NAMALWA (cell line): ENCODE data around the gene IGSF5.
"Not testable (repeated sequence)": the region's sequence is repeated elsewhere in the genome, so short reads cannot be mapped to it uniquely, and the experiment has no call there.

Experiments used
- DNase-seq: peaks from one replicate; pipeline ENCODE4 v3.0.0-alpha.2; 2015; ENCODE audit warnings: low spot score

The IGSF5 gene

GRCh38 chr21:39738566-39738965 lies 6.4 kb upstream of the IGSF5 start:
- DNase-seq = no peak

DNA sequence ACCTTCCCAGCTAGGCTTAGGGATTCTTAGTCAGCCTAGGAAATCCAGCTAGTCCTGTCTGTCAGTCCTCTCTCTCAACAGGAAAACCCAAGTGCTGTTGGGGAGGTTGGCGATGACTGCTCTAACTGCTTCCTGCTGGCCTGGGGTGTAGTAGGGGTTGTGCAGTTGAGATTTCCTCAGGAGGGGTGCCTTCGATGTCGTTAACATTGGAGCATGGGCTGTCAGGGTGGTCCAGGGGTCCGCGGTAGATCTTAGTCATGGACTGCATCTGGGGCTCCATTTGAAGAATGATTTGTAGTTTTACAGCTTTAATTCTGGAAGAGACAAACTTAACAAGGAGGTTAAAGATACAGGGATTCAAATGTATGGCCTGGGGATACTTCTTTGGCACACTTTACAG lies 5.5 kb upstream of the IGSF5 start:
- not testable (repeated sequence) for DNase-seq

GRCh38 chr21:39742561-39742960 lies 2.4 kb upstream of the IGSF5 start:
- not testable (repeated sequence) for DNase-seq

DNA sequence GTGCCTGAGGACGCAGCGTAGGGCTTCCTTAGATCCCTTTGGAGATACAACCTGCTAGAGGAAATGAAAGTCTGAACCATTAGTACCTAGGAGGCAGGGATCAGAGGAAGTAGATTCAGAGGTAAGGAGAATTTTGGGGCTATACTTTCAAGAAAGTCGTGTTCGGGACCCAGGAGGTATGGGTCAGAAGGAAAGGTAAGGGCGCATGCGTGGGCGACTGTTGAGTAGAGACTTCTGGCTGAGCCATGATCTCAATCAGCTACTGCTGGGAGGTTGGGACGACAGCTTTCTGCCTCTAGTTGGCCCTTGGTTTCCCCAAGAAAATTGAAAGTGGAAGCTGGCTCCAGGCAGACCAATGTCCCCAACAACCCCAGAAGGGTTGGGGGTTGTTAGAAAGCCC lies 349 bp downstream of the IGSF5 start:
- not testable (repeated sequence) for DNase-seq

DNA sequence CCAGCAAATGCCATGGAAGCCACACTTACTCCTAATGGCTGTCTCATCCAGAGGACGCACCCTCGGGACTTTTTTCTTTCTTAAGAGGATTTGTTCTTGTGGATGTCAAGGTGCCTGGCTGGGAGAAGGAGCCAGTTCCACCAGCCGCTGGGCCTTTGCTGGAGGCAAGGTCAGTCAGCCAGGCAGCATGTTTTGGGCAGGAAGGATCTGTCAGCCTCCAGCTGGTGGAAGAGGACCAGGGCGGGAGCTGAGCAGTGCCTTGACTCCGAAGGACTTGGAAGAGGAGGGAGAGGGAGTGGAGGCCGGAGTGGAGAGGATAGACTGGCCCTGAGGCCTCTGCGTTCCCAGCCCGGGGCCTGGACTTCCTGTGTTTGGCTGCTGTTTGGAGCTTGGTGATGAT lies 5.7 kb downstream of the IGSF5 start:
- no peak for DNase-seq

- DNase-seq = no peak
These were observed 9.8 kb downstream of the IGSF5 start for GRCh38 chr21:39754811-39755210.

DNA sequence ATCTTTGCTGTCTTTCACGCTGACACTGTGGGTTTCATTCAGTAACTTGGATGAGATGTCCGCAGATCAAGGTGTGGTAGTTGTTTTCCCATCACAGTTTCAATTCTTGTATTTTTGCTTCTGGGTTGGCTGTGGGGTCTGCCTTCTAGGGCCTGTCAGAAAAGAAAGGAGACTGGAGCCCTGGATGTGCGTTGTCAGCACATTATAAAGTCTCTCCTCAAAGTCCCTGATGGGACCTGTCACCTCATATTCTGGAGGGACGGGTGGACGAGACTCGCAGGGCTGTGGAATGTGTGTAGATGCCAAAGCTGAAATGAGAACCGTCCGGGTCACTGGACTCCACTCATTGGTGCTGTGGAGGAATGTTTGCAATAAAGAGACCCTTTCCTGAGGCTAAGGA lies 11.3 kb downstream of the IGSF5 start:
- DNase-seq = no peak

GRCh38 chr21:39763272-39763970 lies 18.4 kb downstream of the IGSF5 start:
- no peak for DNase-seq

- DNase-seq = no peak
These were observed 29.2 kb downstream of the IGSF5 start for GRCh38 chr21:39774227-39774626.

- DNase-seq = no peak
These were observed 30.8 kb downstream of the IGSF5 start for GRCh38 chr21:39775816-39776215.

DNA sequence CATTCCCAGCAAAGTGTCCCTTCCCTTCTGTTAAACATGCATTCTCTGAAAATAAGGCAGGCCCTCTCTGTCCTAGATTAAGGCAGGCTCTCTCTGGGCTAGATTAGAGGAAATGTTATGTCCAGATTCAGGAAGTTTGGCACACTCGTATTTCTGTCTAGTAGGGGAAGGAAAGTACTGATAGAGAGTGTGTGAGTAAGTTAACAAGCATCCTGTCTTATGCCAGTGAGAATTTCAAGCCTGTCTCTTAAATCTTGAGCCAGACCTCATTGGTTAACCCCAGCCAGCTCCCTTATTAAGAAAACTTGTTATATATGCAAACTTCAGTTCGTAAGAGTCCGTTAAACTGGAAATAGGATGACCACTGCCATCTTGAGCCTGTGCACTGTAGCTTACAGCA lies 31.6 kb downstream of the IGSF5 start:
- no peak for DNase-seq

DNA sequence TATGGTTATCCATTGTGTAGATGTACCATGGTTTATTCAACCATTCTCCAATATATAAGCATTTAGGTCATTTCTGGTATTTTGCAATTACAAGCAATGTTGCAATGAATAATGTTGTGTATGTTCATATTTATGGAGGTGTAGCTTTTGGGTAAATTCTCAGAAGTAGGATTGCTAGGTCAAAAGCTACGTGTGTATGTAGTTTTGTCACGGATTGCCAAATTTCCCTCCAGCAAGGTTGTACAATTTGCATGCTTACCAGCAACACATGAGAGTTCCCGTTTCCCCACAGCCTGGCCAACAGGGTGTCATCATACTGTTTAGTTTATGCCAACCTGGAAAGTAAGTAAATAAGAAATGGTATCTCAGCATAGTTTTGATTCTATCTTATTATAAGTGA lies 36.3 kb downstream of the IGSF5 start:
- DNase-seq = no peak

DNA sequence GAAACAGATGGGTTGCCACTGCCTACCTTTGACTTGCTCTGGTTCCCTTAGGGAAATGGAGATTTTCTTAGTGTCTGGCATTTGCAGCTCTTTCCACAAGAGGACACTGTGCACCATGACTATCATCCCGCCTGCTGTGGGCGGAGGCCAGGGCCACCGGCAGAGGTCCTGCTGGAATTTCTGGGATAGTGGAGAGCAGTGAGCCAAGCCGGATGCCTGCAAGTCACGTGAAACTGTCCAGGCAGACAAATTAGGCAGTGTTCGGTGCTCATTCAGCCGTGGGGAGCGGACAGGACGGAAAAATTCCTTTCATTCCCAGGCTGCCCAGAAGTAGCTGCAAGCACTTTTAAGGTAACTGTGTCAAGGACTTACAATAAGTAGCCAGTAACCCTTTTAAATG lies 43.4 kb downstream of the IGSF5 start:
- DNase-seq = no peak

- DNase-seq = no peak
These were observed 51.5 kb downstream of the IGSF5 start for GRCh38 chr21:39796466-39796865.

DNA sequence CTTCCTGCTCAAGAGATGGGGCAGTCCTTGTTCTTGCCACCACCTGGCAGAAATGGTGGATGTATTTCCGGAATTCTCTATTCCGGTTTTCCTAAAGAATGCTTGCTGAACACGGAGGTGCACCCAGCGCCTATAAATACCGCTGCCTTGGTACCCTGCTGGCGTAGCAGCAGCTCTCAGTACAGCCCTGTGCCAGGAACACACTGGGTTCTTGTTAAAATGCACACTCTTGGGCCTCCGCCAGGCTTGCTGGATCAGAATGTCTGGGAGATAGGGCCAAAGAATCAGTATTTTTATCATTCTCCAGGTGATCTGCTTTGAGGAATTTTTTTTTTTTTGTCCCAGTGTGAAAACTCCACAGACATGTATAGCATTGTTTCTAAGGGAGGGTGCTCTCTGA lies 54.2 kb downstream of the IGSF5 start:
- DNase-seq = no peak

DNA sequence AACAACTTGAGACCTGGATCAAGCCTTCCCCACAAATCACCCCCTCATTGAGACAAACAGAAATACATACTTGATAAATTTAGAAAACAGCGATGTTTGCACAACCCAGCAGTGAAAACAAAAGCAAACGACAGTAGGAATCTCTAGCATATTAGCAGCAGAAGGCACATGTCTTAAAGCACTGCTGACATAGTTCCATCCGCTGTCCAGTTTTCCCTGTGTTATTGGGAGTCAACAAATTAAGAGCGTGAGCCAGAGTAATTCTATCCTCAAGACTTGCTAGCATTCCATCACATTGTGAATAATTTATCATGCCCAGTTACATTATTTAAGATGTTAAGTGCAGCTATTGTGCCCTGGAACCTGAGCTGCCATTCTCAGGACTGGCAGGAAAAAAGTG lies 55.3 kb downstream of the IGSF5 start:
- DNase-seq = no peak

- no peak for DNase-seq
These were observed 57.2 kb downstream of the IGSF5 start for GRCh38 chr21:39802217-39802616.

DNA sequence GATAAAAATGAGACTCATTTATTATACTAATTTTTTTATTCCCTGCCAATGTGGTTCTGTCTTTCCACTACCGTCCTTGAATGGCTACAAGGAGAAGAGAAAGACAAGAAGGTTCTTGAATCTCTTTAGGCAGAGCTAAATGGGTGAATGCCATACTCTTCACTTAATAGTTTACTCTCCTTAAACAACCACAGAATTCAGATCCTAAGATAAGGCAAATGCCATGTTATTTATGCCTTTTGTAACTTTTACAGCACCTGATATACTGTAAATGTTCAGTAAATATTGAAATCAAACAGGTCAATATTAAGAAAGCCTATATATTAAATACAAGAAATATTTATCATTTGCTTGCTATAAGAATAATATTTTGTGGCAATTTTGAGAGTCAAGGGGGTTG lies 58.4 kb downstream of the IGSF5 start:
- DNase-seq = no peak

- no peak for DNase-seq
These were observed 59.3 kb downstream of the IGSF5 start for GRCh38 chr21:39804240-39804639.

- no peak for DNase-seq
These were observed 61.0 kb downstream of the IGSF5 start for GRCh38 chr21:39805983-39806382.

DNA sequence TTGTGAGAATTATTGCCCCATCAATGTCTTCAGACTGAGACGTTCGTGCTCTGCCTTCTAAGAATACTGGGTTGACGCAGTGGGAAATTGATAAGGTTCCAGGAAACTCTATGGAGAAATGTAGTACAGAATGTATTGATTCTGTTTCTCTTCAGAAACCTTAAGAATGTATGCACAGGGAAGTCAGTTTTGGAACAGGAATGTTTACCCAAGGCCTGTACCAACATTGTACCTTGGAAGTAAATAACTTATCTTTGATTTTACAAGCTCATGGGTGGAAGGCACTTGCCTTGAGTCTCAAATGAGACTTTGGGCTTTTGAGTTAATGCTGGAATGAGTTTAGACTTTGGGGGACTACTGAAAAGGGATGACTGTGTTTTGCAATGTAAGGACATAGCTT lies 62.8 kb downstream of the IGSF5 start:
- no peak for DNase-seq

DNA sequence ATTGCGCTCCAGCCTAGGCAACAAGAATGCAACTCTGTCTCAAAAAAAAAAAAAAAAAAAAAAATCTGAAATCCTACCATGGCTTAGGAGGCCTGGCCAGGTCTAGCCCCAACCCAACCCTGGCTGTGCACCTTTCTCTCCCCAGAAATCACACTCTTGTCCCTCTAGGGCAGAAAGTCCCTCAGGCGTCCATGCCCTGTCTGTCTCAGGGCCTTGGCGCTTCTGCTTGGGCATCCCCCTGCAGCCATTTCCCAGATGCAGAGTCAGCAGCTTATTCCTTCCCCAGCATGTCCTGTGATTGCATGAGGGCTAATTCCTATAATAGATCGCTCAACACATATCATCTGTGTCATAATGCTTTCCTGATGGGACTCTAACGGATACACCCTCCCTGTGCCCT lies 65.0 kb downstream of the IGSF5 start:
- DNase-seq = no peak

DNA sequence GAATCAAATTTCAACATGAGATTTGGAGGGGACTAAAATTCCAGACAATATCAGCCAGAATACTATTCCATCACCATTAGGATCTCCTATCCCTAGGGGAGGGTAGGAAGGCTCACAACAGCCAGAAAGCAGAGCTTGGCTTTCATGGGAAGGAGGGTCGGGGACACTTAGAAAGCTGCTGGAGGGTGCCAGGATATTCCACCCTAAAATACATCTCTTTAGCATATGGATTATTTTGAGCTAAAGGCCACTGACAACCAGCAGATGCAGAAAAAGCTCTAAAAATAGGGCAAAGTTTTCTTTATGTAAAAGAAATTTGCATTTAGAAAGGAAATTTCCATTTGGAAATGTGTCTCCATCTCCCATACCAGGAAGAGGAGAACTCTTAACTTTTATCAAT lies 68.0 kb downstream of the IGSF5 start:
- no peak for DNase-seq

GRCh38 chr21:39818557-39818956 lies 73.6 kb downstream of the IGSF5 start:
- peak; percentile 26 for DNase-seq

- DNase-seq = no peak
These were observed 77.1 kb downstream of the IGSF5 start for GRCh38 chr21:39822042-39822441.
